Vagina (tissue), 2 donors: ENCODE data around the gene CSNK1D. TPM values are rescaled to one million over a fixed set of nuclear protein-coding genes. Genes with fewer than 3 reads are reported as not detected.

Experiments
- DNase-seq, 2 donors: peaks; one replicate each; pipeline ENCODE4 v3.0.0-alpha.2; 2017; ENCODE audit errors: extremely low spot score in 2 of 2
- H3K27ac ChIP-seq: fragments of 200-600 bp; sonication (generic); one replicate; pipeline ENCODE4 v1.5.1; 2019
- H3K27me3 ChIP-seq: fragments of 200-600 bp; sonication (generic); one replicate; pipeline ENCODE4 v1.5.1; 2019
- H3K36me3 ChIP-seq, 2 donors: fragments of 200-600 bp; sonication (generic); one replicate each; pipeline ENCODE4 v1.5.1; 2017 to 2019
- H3K4me1 ChIP-seq: fragments of 200-600 bp; sonication (generic); one replicate; pipeline ENCODE4 v1.5.1; 2019
- H3K4me3 ChIP-seq, 2 donors: fragments of 200-600 bp; sonication (generic); 1 replicate in 1 of 2; 2 replicates in 1 of 2; pipeline ENCODE4 v1.5.1; 2016 to 2019
- H3K9me3 ChIP-seq: fragments of 200-600 bp; sonication (generic); one replicate; pipeline ENCODE4 v1.5.1; 2019
- POLR2A ChIP-seq, 2 donors: fragments of 450-650 bp; IDR thresholded peaks; one replicate each; pipeline ENCODE4 v1.6.1; 2017; ENCODE audit warnings: antibody characterized with exemption in 2 of 2, mild to moderate bottlenecking in 2 of 2, moderate library complexity in 2 of 2
- POLR2AphosphoS5 ChIP-seq, 2 donors: sonication (generic); formaldehyde crosslinking; IDR thresholded peaks; one replicate each; pipeline ENCODE4 v1.9.0; 2017; ENCODE audit warnings: antibody characterized with exemption in 2 of 2, mild to moderate bottlenecking in 2 of 2, low read depth in 1 of 2; ENCODE audit not compliant: insufficient read depth in 1 of 2
- intact Hi-C: fragments of 100-400 bp; cut with DNase I; formaldehyde crosslinking; loops from one replicate; pipeline ENCODE4 v1.15.1; 2023
- total RNA-seq: library from RNA; depleted of rRNA; stranded (reverse); fragments of >200 nt; gene quantifications from one replicate; pipeline ENCODE4 v1.2.3, GENCODE V29; 2016
- TF ChIP-seq, protein P1 (sequence below), 3 experiments: fragments of 450-650 bp in 2 of 3; fragments of 200-600 bp in 1 of 3; sonication (generic) in 1 of 3; IDR thresholded peaks; one replicate each; pipeline ENCODE4 v1.5.1; 2017 to 2019; ENCODE audit warnings: antibody characterized with exemption in 3 of 3, mild to moderate bottlenecking in 2 of 3, moderate library complexity in 2 of 3

The CSNK1D gene
- total RNA-seq, 1 donor from 2014 or later = 67.8 TPM

DNA sequence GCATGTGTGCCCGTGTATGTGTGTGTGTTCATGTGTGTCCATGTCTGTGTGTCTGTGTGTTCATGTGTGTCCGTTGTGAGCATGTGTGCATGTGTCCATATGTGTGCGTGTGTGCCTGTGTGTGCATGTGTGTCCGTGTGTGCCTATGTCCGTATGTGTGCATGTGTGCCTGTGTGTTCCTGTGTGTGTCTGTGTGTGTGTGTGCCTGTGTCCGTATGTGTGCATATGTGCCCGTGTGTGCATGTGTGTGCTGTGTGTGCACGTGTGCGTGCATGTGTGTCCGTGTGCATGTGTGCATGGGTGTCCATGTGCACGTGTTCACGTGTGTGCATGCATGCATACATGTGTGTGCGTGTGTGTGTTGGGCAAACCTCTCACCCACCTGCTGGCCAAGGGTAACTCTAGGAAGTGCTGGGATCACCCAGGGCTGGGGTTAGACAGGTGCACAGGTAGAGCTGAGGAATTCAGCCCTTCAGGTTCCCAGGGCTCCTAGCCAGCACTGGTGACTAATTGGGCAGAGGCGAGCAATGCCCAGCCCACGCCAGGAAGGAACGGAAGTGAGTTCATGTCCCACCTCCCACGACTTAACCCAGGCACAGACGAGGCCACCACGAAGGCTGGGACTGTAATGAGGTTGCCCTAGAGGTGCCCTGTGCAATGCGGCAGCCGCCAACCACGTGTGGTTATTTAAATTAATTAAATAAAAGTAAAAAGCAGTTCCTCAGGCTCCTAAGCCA is 8.2 kb upstream of the CSNK1D start:
- no peak overlapping the region for H3K4me3 ChIP-seq
- DNase-seq = no peak
- no peak for TF ChIP-seq POLR2AphosphoS5 (IDR thresholded peaks at IDR 0.05; ENCODE audit: insufficient read depth in 1 of 2, low read depth in 1 of 2)
- TF ChIP-seq POLR2A (IDR thresholded peaks at IDR 0.05) = no peak
- TF ChIP-seq, protein P1, sequence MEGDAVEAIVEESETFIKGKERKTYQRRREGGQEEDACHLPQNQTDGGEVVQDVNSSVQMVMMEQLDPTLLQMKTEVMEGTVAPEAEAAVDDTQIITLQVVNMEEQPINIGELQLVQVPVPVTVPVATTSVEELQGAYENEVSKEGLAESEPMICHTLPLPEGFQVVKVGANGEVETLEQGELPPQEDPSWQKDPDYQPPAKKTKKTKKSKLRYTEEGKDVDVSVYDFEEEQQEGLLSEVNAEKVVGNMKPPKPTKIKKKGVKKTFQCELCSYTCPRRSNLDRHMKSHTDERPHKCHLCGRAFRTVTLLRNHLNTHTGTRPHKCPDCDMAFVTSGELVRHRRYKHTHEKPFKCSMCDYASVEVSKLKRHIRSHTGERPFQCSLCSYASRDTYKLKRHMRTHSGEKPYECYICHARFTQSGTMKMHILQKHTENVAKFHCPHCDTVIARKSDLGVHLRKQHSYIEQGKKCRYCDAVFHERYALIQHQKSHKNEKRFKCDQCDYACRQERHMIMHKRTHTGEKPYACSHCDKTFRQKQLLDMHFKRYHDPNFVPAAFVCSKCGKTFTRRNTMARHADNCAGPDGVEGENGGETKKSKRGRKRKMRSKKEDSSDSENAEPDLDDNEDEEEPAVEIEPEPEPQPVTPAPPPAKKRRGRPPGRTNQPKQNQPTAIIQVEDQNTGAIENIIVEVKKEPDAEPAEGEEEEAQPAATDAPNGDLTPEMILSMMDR (IDR thresholded peaks at IDR 0.05) = no peak
- no peaks in the 10 kb centered on the region for H3K27me3 ChIP-seq
- intact Hi-C loops = no loop called here
- H3K36me3 ChIP-seq = no peaks in the 10 kb centered on the region
- no peaks in the 10 kb centered on the region for H3K9me3 ChIP-seq
- H3K4me1 ChIP-seq = peaks cover 42% of the 10 kb centered on the region
- no peak overlapping the region for H3K27ac ChIP-seq

DNA sequence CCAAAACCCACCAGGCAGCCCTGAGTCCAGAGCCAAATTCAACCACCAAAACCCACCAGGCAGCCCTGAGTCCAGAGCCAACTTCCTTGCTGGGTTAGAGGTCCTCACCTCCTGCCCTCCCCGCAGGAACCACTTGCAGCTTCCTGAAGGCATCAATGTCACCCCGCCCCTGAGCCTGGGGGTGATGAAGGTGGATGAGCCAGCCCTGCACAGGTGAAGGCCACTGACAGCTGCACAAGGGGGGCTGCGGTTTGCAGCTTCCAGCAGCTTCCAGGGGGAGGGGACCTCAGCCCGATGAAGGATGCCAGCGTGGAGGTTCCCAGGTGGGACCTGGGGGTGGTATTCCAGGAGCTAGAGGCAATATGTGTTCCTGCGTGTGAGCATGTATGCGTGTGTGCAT is 7.6 kb upstream of the CSNK1D start:
- intact Hi-C loops = no loop called here
- Histone ChIP-seq H3K4me3 (no peak overlapping the region), H3K4me1 (peaks cover 39% of the 10 kb centered on the region), H3K36me3 (no peaks in the 10 kb centered on the region), H3K27ac (no peak overlapping the region), H3K27me3 (no peaks in the 10 kb centered on the region), H3K9me3 (no peaks in the 10 kb centered on the region)
- no peak for TF ChIP-seq POLR2AphosphoS5 (IDR thresholded peaks at IDR 0.05; ENCODE audit: insufficient read depth in 1 of 2, low read depth in 1 of 2)
- TF ChIP-seq, protein P1 (IDR thresholded peaks at IDR 0.05) = no peak
- no peak for TF ChIP-seq POLR2A (IDR thresholded peaks at IDR 0.05)
- DNase-seq = no peak

DNA sequence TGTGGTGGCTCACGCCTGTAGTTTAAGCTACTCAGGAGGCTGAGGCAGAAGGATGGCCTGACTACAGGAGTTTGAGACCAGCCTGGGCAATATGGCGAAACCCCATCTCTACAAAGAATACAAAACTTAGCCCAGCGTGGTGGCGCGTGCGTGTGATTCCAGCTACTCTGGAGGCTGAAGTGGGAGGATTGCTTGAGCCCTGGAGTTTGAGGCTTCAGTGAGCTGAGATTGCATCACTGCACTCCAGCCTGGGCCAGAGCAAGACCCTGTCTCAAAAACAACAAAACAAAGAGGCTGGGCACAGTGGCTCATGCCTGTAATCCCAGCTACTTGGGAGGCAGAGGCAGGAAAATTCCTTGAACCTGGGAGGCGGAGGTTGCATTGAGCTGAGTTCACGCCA is 7.0 kb upstream of the CSNK1D start:
- Histone ChIP-seq H3K4me1 (peaks cover 33% of the 10 kb centered on the region), H3K27ac (no peak overlapping the region), H3K27me3 (no peaks in the 10 kb centered on the region), H3K9me3 (no peaks in the 10 kb centered on the region), H3K36me3 (no peaks in the 10 kb centered on the region), H3K4me3 (no peak overlapping the region)
- intact Hi-C loops = no loop called here
- TF ChIP-seq POLR2AphosphoS5 (IDR thresholded peaks at IDR 0.05; ENCODE audit: insufficient read depth in 1 of 2, low read depth in 1 of 2) (no peak), POLR2A (IDR thresholded peaks at IDR 0.05) (no peak)
- TF ChIP-seq, protein P1 (IDR thresholded peaks at IDR 0.05) = no peak
- no peak for DNase-seq

GRCh38 chr17:82278786-82279391 is 5.4 kb upstream of the CSNK1D start:
- Histone ChIP-seq H3K4me3 (no peak overlapping the region), H3K36me3 (no peaks in the 10 kb centered on the region), H3K27me3 (no peaks in the 10 kb centered on the region), H3K9me3 (no peaks in the 10 kb centered on the region), H3K4me1 (peaks cover 40% of the 10 kb centered on the region), H3K27ac (no peak overlapping the region)
- intact Hi-C loops = no loop called here
- TF ChIP-seq, protein P1 (IDR thresholded peaks at IDR 0.05) = no peak
- TF ChIP-seq POLR2AphosphoS5 (IDR thresholded peaks at IDR 0.05; ENCODE audit: insufficient read depth in 1 of 2, low read depth in 1 of 2) (no peak), POLR2A (IDR thresholded peaks at IDR 0.05) (no peak)
- DNase-seq = no peak

DNA sequence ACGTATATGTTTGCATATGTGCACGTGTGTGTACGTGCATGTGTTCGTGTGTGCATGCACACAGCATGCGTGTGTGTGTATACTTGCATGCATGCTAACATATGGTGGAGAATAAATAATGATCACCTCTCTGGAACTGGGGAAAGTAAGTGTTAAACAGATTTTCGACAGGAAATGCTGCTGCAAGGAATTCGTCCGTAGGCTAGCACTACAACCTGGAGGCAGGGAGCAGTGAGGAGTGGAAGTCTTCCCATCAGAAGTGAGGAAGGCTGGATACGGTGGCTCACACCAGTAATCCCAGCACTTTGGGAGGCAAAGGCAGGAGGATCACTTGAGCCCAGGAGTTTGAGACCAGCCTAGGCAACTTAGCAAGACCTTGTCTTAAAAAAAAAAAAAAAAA is 4.8 kb upstream of the CSNK1D start:
- DNase-seq = no peak
- H3K9me3 ChIP-seq = no peaks in the 10 kb centered on the region
- H3K27me3 ChIP-seq = no peaks in the 10 kb centered on the region
- H3K27ac ChIP-seq = no peak overlapping the region
- no peaks in the 10 kb centered on the region for H3K36me3 ChIP-seq
- H3K4me1 ChIP-seq = peaks cover 36% of the 10 kb centered on the region
- no peak overlapping the region for H3K4me3 ChIP-seq
- intact Hi-C loops = no loop called here
- TF ChIP-seq, protein P1 (IDR thresholded peaks at IDR 0.05) = no peak
- TF ChIP-seq POLR2A (IDR thresholded peaks at IDR 0.05) = no peak
- TF ChIP-seq POLR2AphosphoS5 (IDR thresholded peaks at IDR 0.05; ENCODE audit: insufficient read depth in 1 of 2, low read depth in 1 of 2) = no peak
